IMR-90 (cell line): ENCODE results near the gene ETV6. TPM values are rescaled to one million over a fixed set of nuclear protein-coding genes. Genes with fewer than 3 reads are reported as not detected.

Experiments
- ATAC-seq: fragments of 200-7000 bp; cut with Tn5 transposase; 2 replicates; pipeline ENCODE4 v1.9.1; 2020; ENCODE audit warnings: low read depth, mild to moderate bottlenecking, moderate library complexity
- BruUV-seq: library from RNA; stranded (reverse); fragments of 400-500 nt; replicated peaks from 2 replicates; lab custom pipeline; 2021; lab: Mats Ljungman, UMichigan
- CTCF ChIA-PET: fragments of 300-600 bp; formaldehyde crosslinking; extraction: SDS; loops from one replicate; lab custom pipeline; 2021; ENCODE audit warnings: antibody characterized with exemption; lab: Yijun Ruan, JAX
- POLR2A ChIA-PET: fragments of 300-600 bp; sonication (Branson Sonifier 250); formaldehyde crosslinking; loops from one replicate; lab custom pipeline; 2022; ENCODE audit warnings: antibody characterized with exemption; ENCODE audit not compliant: unreplicated experiment; lab: Charles Lee
- DNase-seq: peaks from one replicate; pipeline ENCODE4 v3.0.0; 2013
- H2AFZ ChIP-seq: replicated peaks from 2 replicates; pipeline ENCODE3; 2013; ENCODE audit warnings: low read length, mild to moderate bottlenecking; ENCODE audit not compliant: poor library complexity
- H2AK5ac ChIP-seq: 2 replicates; pipeline ENCODE4 v1.6.1; 2013; ENCODE audit warnings: low read depth, low read length, inconsistent platforms
- H2AK9ac ChIP-seq: replicated peaks from 2 replicates; pipeline ENCODE3; 2013; ENCODE audit warnings: mild to moderate bottlenecking, low read depth, low read length, moderate library complexity; ENCODE audit not compliant: poor library complexity
- H2BK120ac ChIP-seq: 2 replicates; pipeline ENCODE4 v1.6.1; 2013; ENCODE audit warnings: low read depth, low read length, inconsistent platforms
- H2BK15ac ChIP-seq: 3 replicates; pipeline ENCODE4 v1.6.1; 2013; ENCODE audit warnings: low read depth, low read length, inconsistent platforms
- H2BK20ac ChIP-seq: 2 replicates; pipeline ENCODE4 v1.6.1; 2013; ENCODE audit warnings: low read depth, mild to moderate bottlenecking, inconsistent platforms, low read length, moderate library complexity
- H2BK5ac ChIP-seq: 2 replicates; pipeline ENCODE4 v1.6.1; 2013; ENCODE audit warnings: mild to moderate bottlenecking, low read depth, low read length, inconsistent platforms; ENCODE audit not compliant: poor library complexity, severe bottlenecking
- H3K14ac ChIP-seq: replicated peaks from 2 replicates; pipeline ENCODE4 v1.6.1; 2013; ENCODE audit warnings: low read depth, low read length, inconsistent platforms
- H3K18ac ChIP-seq: 2 replicates; pipeline ENCODE4 v1.6.1; 2013; ENCODE audit warnings: low read depth, low read length, control low read depth
- H3K23ac ChIP-seq: 2 replicates; pipeline ENCODE4 v1.6.1; 2013; ENCODE audit warnings: low read depth, low read length, inconsistent platforms
- H3K27ac ChIP-seq: 2 replicates; pipeline ENCODE4 v1.5.1; 2013; ENCODE audit warnings: mild to moderate bottlenecking, control low read depth, low read length; ENCODE audit not compliant: insufficient read depth
- H3K27me3 ChIP-seq: 2 replicates; pipeline ENCODE4 v1.6.1; 2013; ENCODE audit warnings: low read length; ENCODE audit not compliant: control insufficient read depth, insufficient read depth
- H3K36me3 ChIP-seq: 2 replicates; pipeline ENCODE4 v1.6.1; 2013; ENCODE audit warnings: low read length, mixed read lengths; ENCODE audit not compliant: control insufficient read depth, insufficient read depth
- H3K4ac ChIP-seq: 2 replicates; pipeline ENCODE4 v1.6.1; 2013; ENCODE audit warnings: low read depth, low read length, inconsistent platforms
- H3K4me1 ChIP-seq: 2 replicates; pipeline ENCODE4 v1.6.1; 2013; ENCODE audit warnings: low read length, mixed read lengths; ENCODE audit not compliant: control insufficient read depth, insufficient read depth
- H3K4me2 ChIP-seq: 2 replicates; pipeline ENCODE4 v1.6.1; 2013; ENCODE audit warnings: low read depth, mild to moderate bottlenecking, control low read depth, low read length, moderate library complexity
- H3K4me3 ChIP-seq: 2 replicates; pipeline ENCODE4 v1.5.1; 2013; ENCODE audit warnings: low read depth, mild to moderate bottlenecking, control low read depth, low read length, moderate library complexity; ENCODE audit not compliant: insufficient read depth
- H3K56ac ChIP-seq: 2 replicates; pipeline ENCODE4 v1.6.1; 2013; ENCODE audit warnings: low read length, inconsistent platforms; ENCODE audit not compliant: insufficient read depth; ENCODE audit errors: extremely low read depth
- H3K79me1 ChIP-seq, 2 experiments: 2 replicates each; pipeline ENCODE4 v1.6.1; 2013; ENCODE audit warnings: low read length in 2 of 2, inconsistent platforms in 1 of 2, low read depth in 1 of 2
- H3K9ac ChIP-seq: 2 replicates; pipeline ENCODE4 v1.6.1; 2013; ENCODE audit warnings: low read depth, low read length, control low read depth
- H3K9me1 ChIP-seq: 2 replicates; pipeline ENCODE4 v1.6.1; 2013; ENCODE audit warnings: low read length, inconsistent platforms; ENCODE audit not compliant: insufficient read depth
- H3K9me3 ChIP-seq: 2 replicates; pipeline ENCODE4 v1.6.1; 2013; ENCODE audit warnings: low read length; ENCODE audit not compliant: control insufficient read depth, insufficient read depth
- H4K20me1 ChIP-seq: 2 replicates; pipeline ENCODE4 v1.6.1; 2013; ENCODE audit warnings: low read length, inconsistent platforms; ENCODE audit not compliant: insufficient read depth
- H4K5ac ChIP-seq: 2 replicates; pipeline ENCODE4 v1.6.1; 2013; ENCODE audit warnings: mild to moderate bottlenecking, low read depth, low read length, control low read depth
- H4K8ac ChIP-seq, 2 experiments: 2 replicates each; pipeline ENCODE4 v1.6.1; 2013; ENCODE audit warnings: low read depth in 2 of 2, low read length in 2 of 2, control low read depth in 1 of 2, inconsistent platforms in 1 of 2
- H4K91ac ChIP-seq: 2 replicates; pipeline ENCODE4 v1.6.1; 2013; ENCODE audit warnings: low read depth, low read length, inconsistent platforms; ENCODE audit not compliant: insufficient read depth
- BHLHE40 ChIP-seq: fragments of 150-350 bp; IDR thresholded peaks from 2 replicates; pipeline ENCODE4 v1.6.1; 2016; ENCODE audit warnings: mild to moderate bottlenecking, low read depth, low read length
- CHD1 ChIP-seq: IDR thresholded peaks from 2 replicates; pipeline ENCODE4 v1.6.1; 2012; ENCODE audit warnings: low read depth, low read length, improper control_type of control experiment
- FOS ChIP-seq: fragments of 150-350 bp; IDR thresholded peaks from 2 replicates; pipeline ENCODE4 v1.6.1; 2016; ENCODE audit warnings: low read depth, low read length
- MAFK ChIP-seq: IDR thresholded peaks from 2 replicates; pipeline ENCODE4 v1.6.1; 2012; ENCODE audit warnings: low read depth, low read length, improper control_type of control experiment
- MAZ ChIP-seq: IDR thresholded peaks from 2 replicates; pipeline ENCODE4 v1.6.1; 2012; ENCODE audit warnings: low read depth, mild to moderate bottlenecking, low read length, improper control_type of control experiment, moderate library complexity, borderline replicate concordance
- MXI1 ChIP-seq: IDR thresholded peaks from 2 replicates; pipeline ENCODE4 v1.6.1; 2012; ENCODE audit warnings: low read depth, mild to moderate bottlenecking, low read length, moderate library complexity, borderline replicate concordance
- NFE2L2 ChIP-seq: fragments of 150-350 bp; IDR thresholded peaks from 2 replicates; pipeline ENCODE4 v1.6.1; 2016; ENCODE audit warnings: low read depth, mild to moderate bottlenecking, low read length
- POLR2A ChIP-seq: IDR thresholded peaks from 2 replicates; pipeline ENCODE4 v1.6.1; 2012; ENCODE audit warnings: mild to moderate bottlenecking, low read depth, low read length
- RAD21 ChIP-seq: IDR thresholded peaks from 2 replicates; pipeline ENCODE4 v1.6.1; 2012; ENCODE audit warnings: low read length, improper control_type of control experiment
- RFX5 ChIP-seq: IDR thresholded peaks from 2 replicates; pipeline ENCODE4 v1.8.0; 2012; ENCODE audit warnings: low read depth, mild to moderate bottlenecking, low read length, moderate library complexity
- SMC3 ChIP-seq: fragments of 150-350 bp; IDR thresholded peaks from 2 replicates; pipeline ENCODE4 v1.6.1; 2016; ENCODE audit warnings: low read depth, mild to moderate bottlenecking, antibody characterized with exemption, low read length, moderate library complexity
- WGBS, 2 experiments: methylation state at CpG; one replicate each; pipeline versions ENCODE4 v1.1.5 to v1.1.7; 2013; ENCODE audit warnings: missing lambda C conversion rate in 2 of 2; ENCODE audit not compliant: insufficient read length in 1 of 2; ENCODE audit errors: extremely low coverage in 2 of 2; 5-methylcytosine and 5-hydroxymethylcytosine counted together
- dilution Hi-C: fragments of 300-500 bp; cut with HindIII; formaldehyde crosslinking; loops from one replicate; pipeline ENCODE4 v1.14.3; 2018; ENCODE audit warnings: low sequenced_read_pairs; ENCODE audit not compliant: unreplicated experiment
- in situ Hi-C: fragments of 300-500 bp; cut with MboI; formaldehyde crosslinking; loops from 3 replicates; pipeline ENCODE4 v1.14.3; 2019; ENCODE audit warnings: low sequenced_read_pairs, inconsistent platforms, mixed read lengths
- intact Hi-C: fragments of 100-400 bp; cut with micrococcal nuclease; formaldehyde crosslinking; loops from 2 replicates; pipeline ENCODE4 v1.10.0; 2022
- polyA plus RNA-seq, 3 experiments: library from polyadenylated mRNA; depleted of rRNA; stranded (reverse); fragments of >200 nt; gene quantifications; 2 replicates each; pipeline ENCODE4 v1.2.3, GENCODE V29; 2012; ENCODE audit warnings: low replicate concordance in 1 of 3
- total RNA-seq: library from RNA; depleted of rRNA; stranded (reverse); fragments of >200 nt; gene quantifications from 2 replicates; pipeline ENCODE4 v1.2.3, GENCODE V29; 2012
- TF ChIP-seq, protein P1 (sequence below): conservative IDR thresholded peaks from 2 replicates; pipeline ENCODE4 v1.5.1; 2012; ENCODE audit warnings: mild to moderate bottlenecking, low read depth, low read length, improper control_type of control experiment
- TF ChIP-seq, protein P2 (sequence below): fragments of 150-350 bp; IDR thresholded peaks from 2 replicates; pipeline ENCODE4 v1.6.1; 2016; ENCODE audit warnings: low read depth, mild to moderate bottlenecking, low read length, moderate library complexity, borderline replicate concordance

Gene ETV6
- total and polyA plus RNA-seq, 2 of the 4 experiments (the other 2 are of a cell fraction): 8.4 to 9.9 TPM

DNA sequence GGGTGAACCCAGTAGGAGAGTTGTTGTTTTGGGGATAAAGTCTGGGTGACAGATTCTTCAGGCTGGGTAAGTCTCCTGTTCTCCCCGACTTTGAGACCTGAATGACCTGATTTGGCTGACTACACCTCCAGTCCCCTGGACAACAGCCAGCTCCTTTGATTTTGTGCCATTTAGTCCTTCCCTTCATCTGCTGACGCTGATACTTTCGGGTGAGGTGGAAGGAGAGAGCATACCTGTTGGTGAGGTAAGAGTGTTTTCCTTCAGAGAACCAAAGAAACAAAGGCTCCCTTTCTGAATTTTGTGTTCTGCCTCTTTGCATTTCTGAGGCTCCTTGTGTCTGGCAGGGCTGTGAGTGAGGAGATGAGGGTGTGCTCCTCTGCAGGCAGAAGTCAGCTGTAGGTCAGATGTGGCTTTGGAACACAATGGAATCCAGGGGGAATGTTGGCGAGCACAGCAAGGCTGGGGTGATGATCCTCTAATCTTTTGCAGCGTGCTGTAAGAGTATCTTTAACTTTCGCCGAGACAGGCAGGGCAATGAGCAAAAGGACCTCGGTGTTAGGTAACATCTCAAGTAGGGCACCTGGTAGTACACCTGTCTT is 12.1 kb downstream of the ETV6 start:
- no TSS peak for BruUV-seq
- no peak overlapping the region for H3K18ac ChIP-seq
- H4K91ac ChIP-seq: no peak overlapping the region
- H3K36me3 ChIP-seq: peaks cover 13% of the 10 kb centered on the region
- ATAC-seq (no peak), DNase-seq (no peak)
- H2BK15ac ChIP-seq: no peak overlapping the region
- TF ChIP-seq MAFK (no peak), RAD21 (no peak), RFX5 (no peak), MAZ (no peak), FOS (no peak), POLR2A (no peak), CHD1 (no peak), SMC3 (no peak), MXI1 (no peak), BHLHE40 (no peak), NFE2L2 (no peak)
- TF ChIP-seq, protein P1, sequence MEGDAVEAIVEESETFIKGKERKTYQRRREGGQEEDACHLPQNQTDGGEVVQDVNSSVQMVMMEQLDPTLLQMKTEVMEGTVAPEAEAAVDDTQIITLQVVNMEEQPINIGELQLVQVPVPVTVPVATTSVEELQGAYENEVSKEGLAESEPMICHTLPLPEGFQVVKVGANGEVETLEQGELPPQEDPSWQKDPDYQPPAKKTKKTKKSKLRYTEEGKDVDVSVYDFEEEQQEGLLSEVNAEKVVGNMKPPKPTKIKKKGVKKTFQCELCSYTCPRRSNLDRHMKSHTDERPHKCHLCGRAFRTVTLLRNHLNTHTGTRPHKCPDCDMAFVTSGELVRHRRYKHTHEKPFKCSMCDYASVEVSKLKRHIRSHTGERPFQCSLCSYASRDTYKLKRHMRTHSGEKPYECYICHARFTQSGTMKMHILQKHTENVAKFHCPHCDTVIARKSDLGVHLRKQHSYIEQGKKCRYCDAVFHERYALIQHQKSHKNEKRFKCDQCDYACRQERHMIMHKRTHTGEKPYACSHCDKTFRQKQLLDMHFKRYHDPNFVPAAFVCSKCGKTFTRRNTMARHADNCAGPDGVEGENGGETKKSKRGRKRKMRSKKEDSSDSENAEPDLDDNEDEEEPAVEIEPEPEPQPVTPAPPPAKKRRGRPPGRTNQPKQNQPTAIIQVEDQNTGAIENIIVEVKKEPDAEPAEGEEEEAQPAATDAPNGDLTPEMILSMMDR: no peak
- TF ChIP-seq, protein P2, sequence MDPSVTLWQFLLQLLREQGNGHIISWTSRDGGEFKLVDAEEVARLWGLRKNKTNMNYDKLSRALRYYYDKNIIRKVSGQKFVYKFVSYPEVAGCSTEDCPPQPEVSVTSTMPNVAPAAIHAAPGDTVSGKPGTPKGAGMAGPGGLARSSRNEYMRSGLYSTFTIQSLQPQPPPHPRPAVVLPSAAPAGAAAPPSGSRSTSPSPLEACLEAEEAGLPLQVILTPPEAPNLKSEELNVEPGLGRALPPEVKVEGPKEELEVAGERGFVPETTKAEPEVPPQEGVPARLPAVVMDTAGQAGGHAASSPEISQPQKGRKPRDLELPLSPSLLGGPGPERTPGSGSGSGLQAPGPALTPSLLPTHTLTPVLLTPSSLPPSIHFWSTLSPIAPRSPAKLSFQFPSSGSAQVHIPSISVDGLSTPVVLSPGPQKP: no peak
- H2AK9ac ChIP-seq: no peak overlapping the region
- no peak overlapping the region for H2BK20ac ChIP-seq
- H2BK5ac ChIP-seq: no peak overlapping the region
- H2AFZ ChIP-seq: no peak overlapping the region
- H4K20me1 ChIP-seq: peaks cover 81% of the 10 kb centered on the region
- H3K27me3 ChIP-seq: no peaks in the 10 kb centered on the region
- no peaks in the 10 kb centered on the region for H3K9me3 ChIP-seq
- H3K23ac ChIP-seq: no peak overlapping the region
- peaks cover 31 to 90% of the 10 kb centered on the region in 2 experiments for H3K79me1 ChIP-seq
- intact Hi-C loops: no loop called here
- in situ Hi-C loops: no loop called here
- no peak overlapping the region for H2AK5ac ChIP-seq
- WGBS, 2 experiments: 80% methylated on average over 1 of the region's 8 CpGs; no CpG with 5 or more reads in 1 of the 2 experiments
- peaks cover 23% of the 10 kb centered on the region for H3K4me1 ChIP-seq
- H4K5ac ChIP-seq: no peak overlapping the region
- H3K14ac ChIP-seq: no peak overlapping the region
- dilution Hi-C loops: no loop called here
- no peak overlapping the region for H4K8ac ChIP-seq
- no peak overlapping the region for H3K27ac ChIP-seq
- H3K9ac ChIP-seq: no peak overlapping the region
- ChIA-PET POLR2A (no interaction called here), CTCF (no interaction called here)
- peaks cover 24% of the 10 kb centered on the region for H3K9me1 ChIP-seq
- H3K4me2 ChIP-seq: no peak overlapping the region
- no peak overlapping the region for H3K4me3 ChIP-seq
- H3K56ac ChIP-seq: no peak overlapping the region
- H2BK120ac ChIP-seq: no peak overlapping the region
- no peak overlapping the region for H3K4ac ChIP-seq
